Breast epithelium (tissue), 4 donors: ENCODE data around the gene ZNF485. TPM values are rescaled to one million over a fixed set of nuclear protein-coding genes. Genes with fewer than 3 reads are reported as not detected.

Experiments
- DNase-seq, 2 donors: peaks; one replicate each; pipeline ENCODE4 v3.0.0-alpha.2; 2019; ENCODE audit warnings: low spot score in 2 of 2
- H3K27ac ChIP-seq, 2 donors: fragments of 200-600 bp; sonication (generic) in 1 of 2; one replicate each; pipeline ENCODE4 v1.5.1; 2016 to 2019; ENCODE audit warnings: mild to moderate bottlenecking in 1 of 2
- H3K27me3 ChIP-seq, 2 donors: fragments of 200-600 bp; sonication (generic) in 1 of 2; one replicate each; pipeline versions ENCODE4 v1.5.1 to v1.6.0; 2017 to 2019; ENCODE audit warnings: control low read depth in 1 of 2, mild to moderate bottlenecking in 1 of 2
- H3K36me3 ChIP-seq: fragments of 200-600 bp; one replicate; pipeline ENCODE4 v1.5.1; 2019
- H3K4me1 ChIP-seq, 2 donors: fragments of 200-600 bp; sonication (generic); one replicate each; pipeline ENCODE4 v1.5.1; 2016 to 2019; ENCODE audit warnings: control low read depth in 1 of 2
- H3K4me3 ChIP-seq, 3 donors: fragments of 200-600 bp; sonication (generic); 1 replicate in 2 of 3; 2 replicates in 1 of 3; pipeline ENCODE4 v1.5.1; 2016 to 2019; ENCODE audit warnings: mild to moderate bottlenecking in 3 of 3, moderate library complexity in 2 of 3
- H3K9me3 ChIP-seq, 2 donors: fragments of 200-600 bp; sonication (generic) in 1 of 2; one replicate each; pipeline ENCODE4 v1.5.1; 2016 to 2019; ENCODE audit warnings: control low read depth in 1 of 2
- POLR2A ChIP-seq: fragments of 450-650 bp; IDR thresholded peaks from one replicate; pipeline ENCODE4 v1.6.1; 2016; ENCODE audit warnings: antibody characterized with exemption, mild to moderate bottlenecking, moderate library complexity
- POLR2AphosphoS5 ChIP-seq, 3 donors: sonication (generic); formaldehyde crosslinking; IDR thresholded peaks; one replicate each; pipeline ENCODE4 v1.6.1; 2017; ENCODE audit warnings: antibody characterized with exemption in 3 of 3
- intact Hi-C: fragments of 100-400 bp; cut with DNase I; formaldehyde crosslinking; loops from one replicate; pipeline ENCODE4 v1.15.1; 2023; ENCODE audit warnings: low total_unique reads
- total RNA-seq, 3 donors: library from RNA; depleted of rRNA; stranded (reverse); fragments of >200 nt; gene quantifications; one replicate each; pipeline ENCODE4 v1.1.0, GENCODE V29; 2016
- TF ChIP-seq, protein P1 (sequence below), 3 donors: fragments of 450-650 bp; IDR thresholded peaks; one replicate each; pipeline ENCODE4 v1.5.1; 2016 to 2017; ENCODE audit warnings: antibody characterized with exemption in 3 of 3, mild to moderate bottlenecking in 3 of 3, moderate library complexity in 3 of 3

The ZNF485 gene
- total RNA-seq, 3 donors from 2014 or later = 3.9 to 4.5 (median 4.0) TPM

GRCh38 chr10:43607199-43607573, 948 bp downstream of the ZNF485 start:
- TF ChIP-seq POLR2A = no peak
- TF ChIP-seq, protein P1, sequence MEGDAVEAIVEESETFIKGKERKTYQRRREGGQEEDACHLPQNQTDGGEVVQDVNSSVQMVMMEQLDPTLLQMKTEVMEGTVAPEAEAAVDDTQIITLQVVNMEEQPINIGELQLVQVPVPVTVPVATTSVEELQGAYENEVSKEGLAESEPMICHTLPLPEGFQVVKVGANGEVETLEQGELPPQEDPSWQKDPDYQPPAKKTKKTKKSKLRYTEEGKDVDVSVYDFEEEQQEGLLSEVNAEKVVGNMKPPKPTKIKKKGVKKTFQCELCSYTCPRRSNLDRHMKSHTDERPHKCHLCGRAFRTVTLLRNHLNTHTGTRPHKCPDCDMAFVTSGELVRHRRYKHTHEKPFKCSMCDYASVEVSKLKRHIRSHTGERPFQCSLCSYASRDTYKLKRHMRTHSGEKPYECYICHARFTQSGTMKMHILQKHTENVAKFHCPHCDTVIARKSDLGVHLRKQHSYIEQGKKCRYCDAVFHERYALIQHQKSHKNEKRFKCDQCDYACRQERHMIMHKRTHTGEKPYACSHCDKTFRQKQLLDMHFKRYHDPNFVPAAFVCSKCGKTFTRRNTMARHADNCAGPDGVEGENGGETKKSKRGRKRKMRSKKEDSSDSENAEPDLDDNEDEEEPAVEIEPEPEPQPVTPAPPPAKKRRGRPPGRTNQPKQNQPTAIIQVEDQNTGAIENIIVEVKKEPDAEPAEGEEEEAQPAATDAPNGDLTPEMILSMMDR (IDR thresholded peaks at IDR 0.05) = no peak
- no peak for TF ChIP-seq POLR2AphosphoS5 (IDR thresholded peaks at IDR 0.05)
- intact Hi-C loops = no loop called here
- no peaks in the 10 kb centered on the region for H3K9me3 ChIP-seq
- no peaks in the 10 kb centered on the region for H3K36me3 ChIP-seq
- H3K27ac ChIP-seq = peak overlapping the region in 1 of 2 donors; percentile 88
- H3K4me3 ChIP-seq = peak overlapping the region; percentile 76 to 99 (median 96)
- DNase-seq = no peak
- no peaks in the 10 kb centered on the region for H3K27me3 ChIP-seq
- peaks cover 0 to 6% of the 10 kb centered on the region in 2 donors for H3K4me1 ChIP-seq

- TF ChIP-seq POLR2AphosphoS5 (IDR thresholded peaks at IDR 0.05) (no peak), POLR2A (no peak)
- TF ChIP-seq, protein P1 (IDR thresholded peaks at IDR 0.05) = no peak
- Histone ChIP-seq H3K36me3 (peaks cover under 1% of the 10 kb centered on the region), H3K4me3 (no peak overlapping the region), H3K27ac (no peak overlapping the region), H3K4me1 (peaks cover 0 to 6% of the 10 kb centered on the region in 2 donors), H3K9me3 (no peaks in the 10 kb centered on the region), H3K27me3 (no peaks in the 10 kb centered on the region)
- intact Hi-C loops = no loop called here
- DNase-seq = no peak
These were observed 4.4 kb downstream of the ZNF485 start for GRCh38 chr10:43610636-43611035.

DNA sequence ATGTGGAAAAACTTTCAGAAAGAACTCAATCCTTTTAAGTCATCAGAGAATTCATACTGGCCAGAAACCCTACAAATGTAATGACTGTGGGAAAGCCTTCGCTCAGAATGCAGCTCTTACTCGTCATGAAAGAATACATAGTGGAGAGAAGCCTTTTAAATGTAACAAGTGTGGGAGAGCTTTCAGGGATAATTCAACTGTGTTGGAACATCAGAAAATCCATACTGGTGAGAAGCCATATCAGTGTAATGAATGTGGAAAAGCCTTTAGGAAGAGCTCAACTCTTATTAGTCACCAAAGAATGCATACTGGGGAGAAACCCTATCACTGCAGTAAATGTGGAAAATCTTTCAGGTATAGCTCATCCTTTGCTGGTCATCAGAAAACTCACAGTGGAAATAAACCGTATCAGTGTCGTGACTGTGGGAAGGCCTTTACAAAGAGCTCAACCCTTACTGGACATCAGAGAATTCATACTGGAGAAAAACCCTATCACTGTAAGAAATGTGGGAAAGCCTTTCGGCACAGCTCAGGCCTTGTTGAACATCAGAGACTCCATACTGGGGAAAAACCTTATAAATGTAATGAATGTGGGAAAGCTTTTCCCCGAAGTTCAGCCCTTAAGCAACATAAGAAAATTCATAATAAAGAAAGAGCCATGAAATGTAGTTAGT, 10.6 kb downstream of the ZNF485 start:
- Histone ChIP-seq H3K9me3 (peaks cover 9 to 12% of the 10 kb centered on the region in 2 donors), H3K4me3 (no peak overlapping the region), H3K27ac (no peak overlapping the region), H3K36me3 (peaks cover 13% of the 10 kb centered on the region), H3K27me3 (no peaks in the 10 kb centered on the region), H3K4me1 (no peaks in the 10 kb centered on the region)
- DNase-seq = no peak
- intact Hi-C loops = no loop called here
- TF ChIP-seq, protein P1 (IDR thresholded peaks at IDR 0.05) = no peak
- TF ChIP-seq POLR2A (no peak), POLR2AphosphoS5 (IDR thresholded peaks at IDR 0.05) (no peak)

DNA sequence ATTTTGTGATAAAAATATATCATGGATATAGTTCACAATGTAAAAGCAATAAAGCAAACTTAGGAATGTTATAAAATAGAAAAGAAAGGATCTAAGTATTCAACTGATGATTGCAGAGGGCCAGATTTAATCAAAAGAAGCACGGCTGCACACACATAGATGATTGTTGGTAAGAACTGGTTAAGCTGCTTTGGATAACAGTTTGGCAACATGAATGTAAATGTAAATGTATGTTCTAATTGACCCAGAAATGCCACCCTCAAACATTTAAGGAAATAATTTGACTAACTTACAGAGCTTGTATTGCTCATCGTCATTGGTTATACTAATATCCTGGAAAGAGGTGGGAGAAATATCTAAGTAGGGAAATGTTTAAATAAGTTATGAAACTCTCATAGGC, 13.1 kb downstream of the ZNF485 start:
- Histone ChIP-seq H3K9me3 (peaks cover 12 to 13% of the 10 kb centered on the region in 2 donors), H3K4me1 (no peaks in the 10 kb centered on the region), H3K36me3 (peaks cover 13% of the 10 kb centered on the region), H3K4me3 (no peak overlapping the region), H3K27ac (no peak overlapping the region), H3K27me3 (no peaks in the 10 kb centered on the region)
- DNase-seq = no peak
- intact Hi-C loops = no loop called here
- TF ChIP-seq, protein P1 (IDR thresholded peaks at IDR 0.05) = no peak
- TF ChIP-seq POLR2AphosphoS5 (IDR thresholded peaks at IDR 0.05) = no peak
- TF ChIP-seq POLR2A = no peak

- intact Hi-C loops = no loop called here
- no peak for DNase-seq
- Histone ChIP-seq H3K36me3 (no peaks in the 10 kb centered on the region), H3K4me1 (no peaks in the 10 kb centered on the region), H3K4me3 (no peak overlapping the region), H3K27me3 (no peaks in the 10 kb centered on the region), H3K9me3 (peaks cover 2 to 12% of the 10 kb centered on the region in 2 donors), H3K27ac (no peak overlapping the region)
- TF ChIP-seq, protein P1 (IDR thresholded peaks at IDR 0.05) = no peak
- TF ChIP-seq POLR2A (no peak), POLR2AphosphoS5 (IDR thresholded peaks at IDR 0.05) (no peak)
These were observed 15.8 kb downstream of the ZNF485 start for GRCh38 chr10:43622038-43622437.
